A204.1 (cell line): ENCODE data around the gene ASTL.

ENCODE experiments used
- FAIRE-seq: peaks from 2 replicates; lab custom pipeline; 2012; peaks lifted over from hg19 to GRCh38; lab: Jason Lieb, UNC

Gene ASTL

DNA sequence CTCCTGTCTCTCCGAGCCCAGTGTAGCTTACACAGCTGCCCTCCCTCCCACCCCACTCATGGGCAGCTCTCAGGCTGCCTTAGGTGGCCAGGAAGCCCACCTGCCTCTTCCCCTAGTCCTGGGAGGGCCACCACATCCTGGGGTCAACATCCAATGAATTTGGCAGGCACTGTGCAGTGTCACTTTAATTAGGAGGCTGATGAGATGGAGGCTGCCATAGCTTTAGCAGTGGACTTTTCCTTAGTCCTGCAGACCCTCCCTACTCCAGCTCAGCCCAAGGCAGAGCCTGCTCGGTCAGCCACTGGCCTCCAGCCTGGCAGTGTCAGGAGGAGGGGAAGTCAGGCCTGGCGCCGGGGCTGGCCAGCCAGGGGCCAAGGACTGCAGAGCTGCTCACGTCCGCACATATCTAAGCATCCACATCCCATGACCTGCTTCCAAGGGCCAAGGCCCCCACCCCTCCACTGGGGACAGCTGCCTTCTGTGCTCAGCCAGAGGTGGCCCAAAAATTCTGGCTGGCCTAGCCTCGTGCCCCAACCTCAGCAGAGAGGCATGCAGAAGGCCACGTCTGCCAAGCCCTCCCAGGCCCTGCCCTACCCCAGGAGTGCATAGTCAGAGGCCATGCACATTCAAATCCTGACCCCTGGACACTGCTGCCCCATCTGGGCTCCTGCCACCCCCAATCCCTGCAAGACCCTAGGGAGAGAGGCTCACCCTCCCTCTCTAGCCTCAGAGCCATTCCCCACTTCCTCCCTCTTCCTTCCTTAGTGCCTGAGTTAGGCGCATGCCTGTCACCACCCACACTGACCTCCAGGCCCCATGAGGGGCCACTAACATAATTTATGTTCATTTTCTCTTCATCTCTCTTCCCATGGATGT is 55.0 kb downstream of the ASTL start:
- no peak for FAIRE-seq

DNA sequence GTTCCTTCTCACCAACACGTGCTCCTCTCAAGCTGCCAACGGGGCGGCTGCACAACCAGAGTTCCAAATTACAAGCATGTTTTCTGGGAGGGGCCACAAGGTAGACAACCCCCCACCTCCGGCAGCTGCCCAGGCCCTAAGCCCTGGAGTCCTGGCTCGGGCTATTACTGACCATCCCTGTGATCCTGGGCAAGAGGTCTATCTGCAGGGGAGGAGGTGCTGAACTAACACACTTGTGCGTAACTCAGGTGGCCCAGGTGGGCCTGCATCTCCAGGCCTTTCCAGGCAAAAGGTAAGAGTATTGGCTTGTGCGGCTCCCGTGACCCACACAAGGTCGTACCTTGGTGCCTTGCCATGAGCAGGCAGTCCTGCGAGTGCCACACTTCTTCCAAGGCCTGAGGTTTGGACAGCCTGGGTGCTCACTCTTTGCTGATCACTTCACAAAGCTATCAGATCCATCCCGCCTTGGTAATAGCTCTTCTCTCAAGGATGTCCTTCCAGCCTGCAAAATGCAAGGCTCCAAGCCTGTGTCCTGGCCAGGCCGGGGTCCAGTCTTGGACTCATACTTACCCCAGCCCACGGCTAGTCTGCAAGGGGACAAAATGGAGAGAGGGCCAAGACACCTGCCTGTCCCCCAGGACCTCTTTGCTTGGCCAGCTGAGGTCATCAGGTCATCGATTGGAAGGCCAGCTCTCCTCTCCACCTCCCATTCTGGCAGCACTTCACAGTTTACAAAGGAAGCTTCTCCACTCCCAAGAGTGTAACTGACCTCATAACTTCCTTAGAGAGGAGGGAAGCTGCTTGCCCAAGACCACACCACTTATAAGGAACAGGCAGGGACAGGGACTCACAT is 55.9 kb downstream of the ASTL start:
- no peak for FAIRE-seq

DNA sequence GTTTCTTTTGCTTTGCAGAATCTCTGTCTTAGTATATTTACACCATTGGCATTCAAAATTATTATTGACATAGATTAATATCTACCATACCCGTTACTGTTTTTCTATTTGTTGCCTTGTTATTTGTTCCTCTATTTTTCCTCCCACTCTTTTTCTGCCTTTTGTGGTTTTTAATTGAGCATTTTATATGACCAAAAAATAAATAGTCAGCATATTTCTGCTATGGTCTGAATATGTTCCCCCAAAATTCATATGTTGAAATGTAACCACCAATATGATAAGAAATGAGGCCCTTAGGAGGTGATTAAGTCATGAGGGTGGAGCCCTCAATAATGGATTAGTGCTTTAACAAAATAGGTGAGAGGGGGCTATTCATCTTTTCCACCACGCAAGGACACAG is 57.3 kb downstream of the ASTL start:
- FAIRE-seq: no peak

DNA sequence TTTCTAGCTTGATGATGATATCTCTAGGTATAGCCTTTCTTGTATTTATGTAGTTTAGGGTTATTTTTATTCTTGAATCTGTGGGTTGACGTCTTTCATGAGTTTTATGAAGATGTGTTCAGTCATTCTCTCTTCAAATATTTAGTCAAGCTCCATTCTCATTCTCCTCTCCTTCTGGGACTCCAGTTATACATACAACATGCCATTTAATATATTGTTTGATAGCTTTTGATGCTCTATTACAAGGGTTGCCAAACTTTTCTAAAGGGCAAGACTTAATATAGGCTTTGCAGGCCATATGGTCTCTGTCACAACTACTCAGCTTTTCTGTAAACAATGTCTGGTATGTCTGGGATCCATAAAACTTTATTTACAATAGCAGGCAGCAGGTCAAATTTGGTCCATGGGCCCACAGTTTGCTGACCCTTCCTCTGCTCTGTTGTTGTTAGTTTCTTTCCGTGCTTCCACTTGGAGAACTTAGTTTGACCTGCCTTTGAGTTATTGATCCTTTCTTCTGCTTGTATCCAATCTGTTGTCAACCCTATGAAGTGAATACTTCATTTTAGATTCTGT is 63.0 kb downstream of the ASTL start:
- no peak for FAIRE-seq

DNA sequence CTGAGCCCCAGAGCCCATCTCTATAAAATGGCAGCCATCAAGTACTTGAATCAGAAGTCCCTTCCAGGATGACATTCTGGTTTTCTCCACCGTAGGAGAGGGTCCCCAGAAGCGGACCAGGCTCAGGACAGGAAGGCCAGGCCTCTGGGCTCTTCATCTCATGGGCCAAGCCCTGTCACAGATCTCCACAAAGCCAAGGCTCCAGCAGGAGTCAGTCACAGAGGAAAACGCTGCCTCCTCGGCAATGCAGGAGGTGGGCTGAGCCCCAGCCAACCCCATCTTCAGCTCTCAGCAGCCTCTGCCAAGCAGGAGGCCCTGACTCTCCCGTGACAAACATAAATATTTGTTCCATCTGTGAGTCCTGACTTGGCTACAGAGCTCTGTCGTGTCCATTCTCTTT is 64.1 kb downstream of the ASTL start:
- no peak for FAIRE-seq

DNA sequence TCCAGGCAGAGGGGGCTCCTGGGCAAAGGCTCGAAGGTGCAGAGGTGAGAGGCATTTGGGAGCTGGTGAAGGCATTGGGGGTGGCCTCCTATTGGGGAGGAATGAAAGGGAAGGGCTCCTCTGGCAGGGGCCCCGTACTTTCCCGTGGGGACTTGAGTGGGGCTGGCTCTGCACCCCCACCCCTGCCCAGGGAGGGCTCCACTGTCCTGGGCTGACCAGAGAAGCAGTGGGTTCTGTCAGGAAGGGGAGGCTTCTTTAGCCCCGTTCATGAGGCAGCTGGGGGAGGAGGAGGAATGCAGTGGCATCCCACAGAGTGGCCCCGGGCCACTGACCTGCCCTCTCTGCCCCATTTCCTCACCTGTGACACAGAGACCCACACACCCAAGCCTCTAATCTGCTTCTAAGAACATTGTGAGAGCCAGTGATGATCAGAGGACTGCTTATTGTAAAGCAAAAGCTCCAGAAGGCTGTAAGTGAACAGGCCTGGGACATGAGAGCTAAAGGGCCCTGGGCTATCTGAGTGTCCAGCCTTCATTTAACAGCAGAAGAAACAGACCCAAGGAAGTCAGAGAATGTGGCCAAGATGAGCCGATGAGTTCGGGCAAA is 65.0 kb downstream of the ASTL start:
- FAIRE-seq: no peak
